Small intestine (tissue), 7 donors: ENCODE data around the gene KRT13. TPM values are rescaled to one million over a fixed set of nuclear protein-coding genes. Genes with fewer than 3 reads are reported as not detected.
A peak's percentile ranks its signal among the peaks of the same experiment; 100 is the strongest.

Experiments used
- DNase-seq, 2 donors: peaks; one replicate each; pipeline versions ENCODE4 v3.0.0 to v3.0.0-alpha.2; 2013
- FAIRE-seq: peaks from 2 replicates; lab custom pipeline; 2012; peaks lifted over from hg19 to GRCh38; lab: Jason Lieb, UNC
- H3K27ac ChIP-seq, 3 donors: one replicate each; pipeline ENCODE4 v1.5.1; 2013; ENCODE audit warnings: low read length in 2 of 3, mild to moderate bottlenecking in 2 of 3, control low read depth in 1 of 3, inconsistent platforms in 1 of 3, low read depth in 1 of 3, moderate library complexity in 1 of 3
- H3K27me3 ChIP-seq, 3 donors: one replicate each; pipeline ENCODE4 v1.6.1; 2013; ENCODE audit warnings: low read length in 3 of 3, inconsistent platforms in 1 of 3; ENCODE audit not compliant: control insufficient read depth in 3 of 3, insufficient read depth in 3 of 3
- H3K36me3 ChIP-seq, 3 donors: one replicate each; pipeline ENCODE4 v1.6.1; 2013; ENCODE audit warnings: low read length in 3 of 3, inconsistent platforms in 1 of 3, low read depth in 1 of 3, mild to moderate bottlenecking in 1 of 3, moderate library complexity in 1 of 3; ENCODE audit not compliant: control insufficient read depth in 3 of 3, insufficient read depth in 2 of 3
- H3K4me1 ChIP-seq, 3 donors: one replicate each; pipeline ENCODE4 v1.6.1; 2013; ENCODE audit warnings: low read length in 2 of 3, inconsistent platforms in 1 of 3, low read depth in 1 of 3, mild to moderate bottlenecking in 1 of 3, moderate library complexity in 1 of 3; ENCODE audit not compliant: control insufficient read depth in 3 of 3, insufficient read depth in 2 of 3
- H3K4me3 ChIP-seq, 3 donors: one replicate each; pipeline ENCODE4 v1.5.1; 2013; ENCODE audit warnings: low read length in 3 of 3, control low read depth in 1 of 3, inconsistent platforms in 1 of 3, low read depth in 1 of 3, mild to moderate bottlenecking in 1 of 3, moderate library complexity in 1 of 3
- H3K9me3 ChIP-seq, 2 donors: one replicate each; pipeline ENCODE4 v1.6.1; 2013; ENCODE audit warnings: low read depth in 1 of 2, low read length in 1 of 2; ENCODE audit not compliant: control insufficient read depth in 2 of 2, insufficient read depth in 1 of 2
- WGBS, 3 donors: extraction: QIAGEN DNeasy Blood & Tissue Kit; methylation state at CpG; one replicate each; pipeline ENCODE4 v1.1.7; 2013; 5-methylcytosine and 5-hydroxymethylcytosine counted together
- polyA plus RNA-seq, 4 donors: library from polyadenylated mRNA; stranded (reverse) in 3 of 4; unstranded in 1 of 4; fragments of 200-250 nt in 3 of 4; fragments of 120-200 nt in 1 of 4; gene quantifications; one replicate each; pipeline versions ENCODE4 v1.2.1 to v1.2.3, GENCODE V29; 2013
- donor health status: healthy with polysubstance abuse.
- donor health status: control.
- donor health status: control.
- donor health status: Bipolar disorder and iron deficiency.
- donor health status: healthy.

KRT13 gene
- polyA plus RNA-seq, 4 donors, result 0.37 to 37.6 (median 18.2) TPM

DNA sequence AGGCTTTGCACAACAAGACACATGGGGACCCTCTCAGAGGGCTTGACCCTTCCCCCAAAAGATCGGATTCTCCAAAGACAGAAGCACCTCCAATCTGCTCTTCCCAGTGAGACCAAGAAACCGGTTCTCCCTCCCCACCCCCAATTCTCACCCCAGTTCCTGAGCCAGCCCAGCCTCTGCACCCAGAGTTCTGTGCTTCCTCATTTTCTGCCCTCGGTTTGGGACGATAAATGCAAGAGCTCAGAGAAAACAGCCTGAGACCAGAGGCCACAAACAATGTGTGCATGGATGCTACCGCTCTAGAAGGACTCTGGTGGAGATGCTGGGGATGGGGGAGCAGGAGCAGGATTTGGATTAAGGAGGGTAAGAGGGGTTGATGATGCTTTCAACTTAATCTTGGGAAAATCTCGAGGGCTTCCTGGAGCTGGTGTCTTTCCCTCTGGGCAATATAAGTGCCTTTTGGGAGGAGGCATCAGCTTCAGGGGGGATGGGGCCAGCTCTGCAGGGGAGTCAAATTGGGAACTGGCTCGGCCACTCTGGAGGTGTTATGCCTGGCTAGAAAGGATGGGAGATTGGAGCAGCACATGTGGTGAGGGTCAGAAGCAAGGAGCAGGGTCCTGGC is 7.2 kb upstream of the KRT13 start:
- 44 to 54% (median 53%) methylated on average over 7 of the region's 7 CpGs for WGBS, 3 donors
- DNase-seq (no peak), FAIRE-seq (no peak)
- no peak overlapping the region for H3K27ac ChIP-seq
- H3K36me3 ChIP-seq, result no peaks in the 10 kb centered on the region
- H3K4me3 ChIP-seq, result no peak overlapping the region
- H3K27me3 ChIP-seq, result no peaks in the 10 kb centered on the region
- no peaks in the 10 kb centered on the region for H3K9me3 ChIP-seq
- H3K4me1 ChIP-seq, result peaks cover 0 to 13% (median 4%) of the 10 kb centered on the region in 3 donors

DNA sequence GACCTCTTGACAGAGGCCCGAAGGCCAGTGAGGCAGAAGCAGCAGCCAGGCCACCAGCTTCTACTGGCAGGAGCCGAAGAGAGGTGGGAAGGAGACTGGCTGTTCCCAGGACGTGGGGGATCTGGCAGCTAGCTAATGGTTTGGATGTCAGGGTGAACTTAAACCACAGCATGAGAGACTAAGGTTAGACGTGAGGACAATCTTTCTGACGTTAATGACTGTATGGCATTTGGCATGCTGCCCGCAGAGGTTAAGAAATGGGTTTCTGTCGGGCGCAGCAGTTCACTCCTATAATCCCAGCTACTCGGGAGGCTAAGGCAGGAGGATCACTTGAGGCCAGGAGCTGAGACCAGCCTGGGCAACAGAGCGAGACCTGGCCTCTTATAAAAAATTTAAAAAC is 6.3 kb upstream of the KRT13 start:
- no peak overlapping the region for H3K4me3 ChIP-seq
- H3K9me3 ChIP-seq, result no peaks in the 10 kb centered on the region
- H3K36me3 ChIP-seq, result no peaks in the 10 kb centered on the region
- 48 to 73% (median 50%) methylated on average over 10 of the region's 10 CpGs for whole genome bisulfite sequencing, 3 donors
- FAIRE-seq (no peak), DNase-seq (peak in 1 of 2 donors; percentile 62)
- peaks cover 0 to 13% (median 4%) of the 10 kb centered on the region in 3 donors for H3K4me1 ChIP-seq
- H3K27ac ChIP-seq, result no peak overlapping the region
- H3K27me3 ChIP-seq, result no peaks in the 10 kb centered on the region

DNA sequence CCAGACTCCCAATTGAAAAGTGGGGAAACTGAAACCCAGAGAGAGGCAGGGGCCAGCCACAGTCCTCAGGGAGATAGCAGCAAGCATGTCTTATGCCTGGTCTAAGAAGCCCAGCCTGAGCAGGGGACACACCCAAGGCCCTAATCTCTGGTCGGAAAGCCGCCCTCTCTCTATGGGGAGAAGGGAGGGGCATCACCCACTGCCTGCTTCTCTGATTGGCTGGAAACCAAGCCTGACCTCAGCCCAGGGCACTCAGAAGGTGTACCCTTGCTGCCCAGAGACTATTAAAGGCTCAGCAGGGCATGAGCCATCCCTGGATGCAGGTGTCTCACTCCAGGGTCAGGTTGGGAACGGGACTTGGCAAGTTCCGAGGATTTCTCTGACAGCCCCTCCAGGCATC is 5.7 kb upstream of the KRT13 start:
- Histone ChIP-seq H3K27ac (peak overlapping the region in 1 of 3 donors; percentile 35), H3K4me1 (peaks cover 0 to 13% (median 4%) of the 10 kb centered on the region in 3 donors), H3K36me3 (no peaks in the 10 kb centered on the region), H3K9me3 (no peaks in the 10 kb centered on the region), H3K4me3 (no peak overlapping the region), H3K27me3 (no peaks in the 10 kb centered on the region)
- FAIRE-seq (no peak), DNase-seq (peak; percentile 71 to 92)
- WGBS, 3 donors, result 0 to 50% (median 18%) methylated on average over 4 of the region's 4 CpGs

DNA sequence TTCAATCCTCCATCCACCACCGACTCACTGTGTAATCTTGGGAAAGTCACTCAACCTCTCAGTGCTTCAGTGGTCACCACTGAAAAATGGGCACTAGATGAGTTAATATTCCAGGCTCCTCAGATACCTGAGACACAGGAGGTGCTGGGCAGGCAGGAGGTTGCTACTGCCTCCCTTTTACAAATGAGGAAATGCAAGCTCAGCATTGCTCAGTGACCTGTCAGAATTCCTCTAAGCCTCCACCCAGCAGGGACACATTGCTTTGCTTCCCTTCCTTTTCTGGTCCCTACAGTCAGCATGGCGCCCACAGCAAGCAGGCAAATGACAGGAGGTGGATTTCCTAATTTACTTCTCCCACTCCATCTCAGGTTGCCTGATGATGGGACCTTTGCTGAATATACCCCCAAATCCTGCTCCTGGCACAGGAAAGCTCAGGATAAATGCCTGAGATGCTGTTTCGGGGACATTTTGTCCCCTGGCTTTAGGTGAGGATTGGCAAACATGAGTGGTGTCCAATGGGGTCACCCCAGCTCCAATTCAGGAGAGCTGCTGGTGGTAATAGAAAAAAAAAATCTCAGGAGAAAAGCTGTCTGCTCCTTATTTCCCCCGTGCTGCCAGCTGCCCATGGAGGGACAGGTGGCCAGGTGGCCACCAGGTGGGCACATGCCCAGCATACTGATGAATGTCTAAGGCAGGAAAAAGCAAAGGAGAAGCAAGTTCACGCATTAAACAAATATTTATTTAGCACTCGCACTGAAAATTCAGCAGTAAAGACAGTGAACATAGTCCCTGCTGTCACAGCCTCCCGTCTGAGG is 5.0 kb upstream of the KRT13 start:
- no peaks in the 10 kb centered on the region for H3K36me3 ChIP-seq
- no peaks in the 10 kb centered on the region for H3K27me3 ChIP-seq
- H3K4me3 ChIP-seq, result no peak overlapping the region
- DNase-seq (peak; percentile 30 to 74), FAIRE-seq (no peak)
- peak overlapping the region in 1 of 3 donors; percentile 35 for H3K27ac ChIP-seq
- no peaks in the 10 kb centered on the region for H3K9me3 ChIP-seq
- WGBS, 3 donors, result 37 to 62% (median 46%) methylated on average over 7 of the region's 7 CpGs
- peaks cover 0 to 13% (median 4%) of the 10 kb centered on the region in 3 donors for H3K4me1 ChIP-seq

GRCh38 chr17:41507315-41507880 is 2.0 kb upstream of the KRT13 start:
- no peak overlapping the region for H3K4me3 ChIP-seq
- WGBS, 3 donors, result 57 to 70% (median 63%) methylated on average over 10 of the region's 10 CpGs
- FAIRE-seq (no peak), DNase-seq (no peak)
- H3K9me3 ChIP-seq, result no peaks in the 10 kb centered on the region
- no peak overlapping the region for H3K27ac ChIP-seq
- H3K4me1 ChIP-seq, result peaks cover 0 to 13% (median 4%) of the 10 kb centered on the region in 3 donors
- H3K36me3 ChIP-seq, result no peaks in the 10 kb centered on the region
- no peaks in the 10 kb centered on the region for H3K27me3 ChIP-seq

GRCh38 chr17:41505809-41506767 is 676 bp upstream of the KRT13 start:
- WGBS, 3 donors, result 58 to 71% (median 59%) methylated on average over 14 of the region's 14 CpGs
- H3K4me3 ChIP-seq, result no peak overlapping the region
- H3K4me1 ChIP-seq, result peaks cover 0 to 8% (median 4%) of the 10 kb centered on the region in 3 donors
- no peaks in the 10 kb centered on the region for H3K9me3 ChIP-seq
- H3K27me3 ChIP-seq, result peaks cover 0 to 4% (median 0%) of the 10 kb centered on the region in 3 donors
- no peak overlapping the region for H3K27ac ChIP-seq
- no peak for DNase-seq
- no peaks in the 10 kb centered on the region for H3K36me3 ChIP-seq
- FAIRE-seq, result no peak

- Histone ChIP-seq H3K27ac (no peak overlapping the region), H3K4me3 (no peak overlapping the region), H3K9me3 (no peaks in the 10 kb centered on the region), H3K36me3 (no peaks in the 10 kb centered on the region), H3K4me1 (no peaks in the 10 kb centered on the region), H3K27me3 (peaks cover 0 to 4% (median 0%) of the 10 kb centered on the region in 3 donors)
- FAIRE-seq (no peak), DNase-seq (no peak)
- WGBS, 3 donors, result 55 to 72% (median 62%) methylated on average over 8 of the region's 8 CpGs
These were observed 1.0 kb downstream of the KRT13 start for GRCh38 chr17:41504246-41504977.
